ENCODE data around the gene BAZ2B.

Gene BAZ2B

DNA sequence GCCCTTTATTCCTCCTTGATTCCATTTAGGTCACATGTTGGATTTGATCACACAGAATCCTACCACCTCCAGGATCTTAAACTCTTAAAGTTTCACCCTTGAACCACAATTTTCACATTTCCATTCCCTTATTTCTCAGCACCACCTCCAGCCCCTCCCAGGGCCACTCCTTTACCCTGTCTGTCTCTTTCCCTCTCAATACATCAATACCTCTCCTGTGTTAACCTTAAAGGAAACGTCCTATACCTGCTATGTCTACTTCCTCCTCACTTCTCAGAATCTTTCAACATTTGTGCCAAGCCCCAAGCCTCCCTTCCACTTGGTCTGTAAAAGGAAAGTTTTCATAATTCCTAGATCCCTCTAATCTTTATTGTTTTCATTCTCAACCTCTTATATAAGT is 158.8 kb downstream of the BAZ2B start:
- POLR2A ChIA-PET: no interaction called here
- CTCF ChIA-PET: no interaction called here
- no peak for DNase-seq (ENCODE audit: extremely low spot score)
- TF ChIP-seq FOXK2 (IDR thresholded peaks at IDR 0.05): no peak
- TF ChIP-seq LEF1 (IDR thresholded peaks at IDR 0.05; ENCODE audit: borderline replicate concordance): no peak
- TF ChIP-seq CTBP1 (IDR thresholded peaks at IDR 0.05; ENCODE audit: borderline replicate concordance): no peak
- TF ChIP-seq TARDBP (IDR thresholded peaks at IDR 0.05): no peak
- TF ChIP-seq SUZ12 (IDR thresholded peaks at IDR 0.05): no peak
- no peak for TF ChIP-seq NFRKB (IDR thresholded peaks at IDR 0.05)
- TF ChIP-seq, protein P1, sequence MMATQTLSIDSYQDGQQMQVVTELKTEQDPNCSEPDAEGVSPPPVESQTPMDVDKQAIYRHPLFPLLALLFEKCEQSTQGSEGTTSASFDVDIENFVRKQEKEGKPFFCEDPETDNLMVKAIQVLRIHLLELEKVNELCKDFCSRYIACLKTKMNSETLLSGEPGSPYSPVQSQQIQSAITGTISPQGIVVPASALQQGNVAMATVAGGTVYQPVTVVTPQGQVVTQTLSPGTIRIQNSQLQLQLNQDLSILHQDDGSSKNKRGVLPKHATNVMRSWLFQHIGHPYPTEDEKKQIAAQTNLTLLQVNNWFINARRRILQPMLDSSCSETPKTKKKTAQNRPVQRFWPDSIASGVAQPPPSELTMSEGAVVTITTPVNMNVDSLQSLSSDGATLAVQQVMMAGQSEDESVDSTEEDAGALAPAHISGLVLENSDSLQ (IDR thresholded peaks at IDR 0.05): no peak
- TF ChIP-seq SP1 (IDR thresholded peaks at IDR 0.05): no peak
- no peak for TF ChIP-seq BHLHE40 (IDR thresholded peaks at IDR 0.05; ENCODE audit: borderline replicate concordance)
- no peak for TF ChIP-seq FOXA1 (IDR thresholded peaks at IDR 0.05)
- no peak for TF ChIP-seq ELF4 (IDR thresholded peaks at IDR 0.05)
- no peak for TF ChIP-seq ZNF384 (IDR thresholded peaks at IDR 0.05)

DNA sequence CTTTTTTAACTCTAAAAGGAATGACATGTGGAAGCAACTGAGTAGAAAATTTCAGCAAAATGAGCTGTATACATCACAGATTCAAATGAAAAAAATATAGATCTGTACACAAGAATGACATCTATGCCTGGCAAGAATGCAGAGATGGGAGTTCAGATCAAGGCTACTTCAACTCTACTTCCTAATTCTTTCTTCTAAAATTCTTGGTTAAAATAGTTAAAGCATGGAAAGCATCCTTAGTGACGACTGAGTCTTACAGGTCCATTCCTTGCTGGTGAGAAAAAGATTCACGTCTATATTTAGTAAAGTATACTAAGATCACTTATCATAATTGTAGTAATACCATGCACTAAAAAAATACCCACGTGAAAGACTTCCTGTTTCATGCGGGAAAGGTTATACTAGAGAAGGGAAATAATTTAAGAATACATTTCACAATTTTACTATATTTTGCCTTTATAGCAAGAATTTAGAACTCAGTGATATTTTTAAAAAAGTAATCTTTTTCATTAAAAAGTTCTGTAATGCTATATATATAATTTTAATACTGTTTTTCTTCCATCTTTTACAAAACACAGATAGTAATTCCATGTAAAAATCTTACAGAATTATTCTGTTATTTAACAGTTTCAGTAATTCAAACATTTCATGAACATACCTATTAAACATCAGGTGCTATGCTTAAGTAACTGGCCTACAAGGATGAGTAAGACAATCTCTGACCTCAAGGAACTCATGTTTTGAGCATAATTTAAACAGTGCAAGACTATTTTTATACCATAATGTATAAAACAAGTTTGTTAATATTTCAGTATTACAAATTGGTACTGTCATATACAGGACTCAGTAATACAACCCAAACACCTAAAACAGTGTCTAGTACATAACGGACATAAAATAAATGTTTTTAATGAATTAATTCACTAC is 159.6 kb downstream of the BAZ2B start:
- no peak for DNase-seq (ENCODE audit: extremely low spot score)
- POLR2A ChIA-PET: no interaction called here
- TF ChIP-seq ARNT (IDR thresholded peaks at IDR 0.05): no peak
- TF ChIP-seq TARDBP (IDR thresholded peaks at IDR 0.05): no peak
- no peak for TF ChIP-seq CTBP1 (IDR thresholded peaks at IDR 0.05; ENCODE audit: borderline replicate concordance)
- TF ChIP-seq LEF1 (IDR thresholded peaks at IDR 0.05; ENCODE audit: borderline replicate concordance): no peak
- no peak for TF ChIP-seq ELF4 (IDR thresholded peaks at IDR 0.05)
- no peak for TF ChIP-seq NFRKB (IDR thresholded peaks at IDR 0.05)
- TF ChIP-seq FOXA1 (IDR thresholded peaks at IDR 0.05): no peak
- CTCF ChIA-PET: no interaction called here

DNA sequence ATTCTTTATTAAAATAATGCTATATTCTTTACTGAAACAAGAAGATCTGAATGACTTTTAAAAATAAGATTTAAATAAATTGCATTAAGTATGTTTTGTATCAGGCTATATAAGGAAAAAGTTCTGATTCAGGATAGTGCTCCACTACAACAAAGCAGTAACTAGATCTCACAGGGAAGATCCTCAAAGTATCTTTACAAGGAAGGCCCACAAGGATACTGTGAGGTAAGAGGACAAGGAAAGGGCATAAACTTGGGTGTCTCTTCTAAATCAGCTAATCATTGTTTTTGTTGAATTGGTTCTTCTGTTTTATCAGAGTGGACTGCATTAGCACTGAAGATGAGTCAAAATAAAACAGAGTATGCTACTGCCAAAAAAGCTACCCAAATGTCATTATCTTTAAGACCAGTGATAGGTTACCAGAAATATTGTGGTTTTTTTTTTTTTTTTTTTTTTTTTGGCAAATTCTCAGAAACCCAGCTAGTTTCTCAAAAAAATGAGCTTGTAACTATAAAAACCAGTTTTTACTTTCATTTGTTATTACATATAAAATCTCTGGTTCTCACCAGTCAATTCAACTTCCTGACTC is 160.9 kb downstream of the BAZ2B start:
- POLR2A ChIA-PET: no interaction called here
- DNase-seq (ENCODE audit: extremely low spot score): no peak
- no peak for TF ChIP-seq ZNF384 (IDR thresholded peaks at IDR 0.05)
- CTCF ChIA-PET: no interaction called here

DNA sequence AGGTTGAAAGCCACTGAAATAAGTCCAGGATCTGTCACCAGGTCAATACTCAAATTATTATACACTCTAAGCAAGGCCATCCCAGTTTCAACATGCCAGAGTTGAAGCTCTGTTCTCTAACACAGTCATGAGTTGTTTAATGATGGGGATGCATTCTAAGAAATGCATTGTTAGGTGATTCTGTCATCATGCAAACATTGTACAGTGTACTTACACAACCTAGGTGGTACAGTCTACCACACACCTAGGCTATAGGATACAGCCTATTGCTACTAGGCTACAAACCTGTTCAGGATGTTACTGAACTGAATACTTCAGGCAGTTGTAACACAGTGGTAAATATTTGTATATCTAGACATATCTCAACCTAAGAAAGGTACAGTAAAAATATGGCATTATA is 162.2 kb downstream of the BAZ2B start:
- no peak for DNase-seq (ENCODE audit: extremely low spot score)
- no peak for TF ChIP-seq LEF1 (IDR thresholded peaks at IDR 0.05; ENCODE audit: borderline replicate concordance)
- ChIA-PET CTCF (no interaction called here), POLR2A (no interaction called here)

DNA sequence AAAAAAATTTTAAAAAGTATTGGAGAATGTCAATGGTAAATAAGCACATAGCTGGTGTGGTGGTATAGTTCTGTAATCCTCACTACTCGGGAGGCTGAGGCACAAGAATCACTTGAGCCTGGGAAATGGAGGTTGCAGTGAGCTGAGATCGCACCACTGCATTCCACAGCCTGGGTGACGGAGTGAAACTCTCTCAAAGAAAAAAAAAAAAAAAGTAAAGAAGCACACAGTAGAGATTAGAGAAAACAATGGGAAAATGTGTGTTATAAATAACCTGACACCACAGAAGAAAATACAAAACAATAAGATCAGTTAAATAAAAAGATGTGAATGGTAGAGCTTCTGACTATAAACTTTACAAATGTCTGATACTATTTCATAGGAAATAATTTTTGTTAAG is 166.2 kb downstream of the BAZ2B start:
- ChIA-PET CTCF (no interaction called here), POLR2A (no interaction called here)
- no peak for TF ChIP-seq BHLHE40 (IDR thresholded peaks at IDR 0.05; ENCODE audit: borderline replicate concordance)
- TF ChIP-seq FOXA1 (IDR thresholded peaks at IDR 0.05): no peak
- TF ChIP-seq SP1 (IDR thresholded peaks at IDR 0.05): no peak
- no peak for TF ChIP-seq LEF1 (IDR thresholded peaks at IDR 0.05; ENCODE audit: borderline replicate concordance)
- peak; percentile 84 for TF ChIP-seq ZNF384 (IDR thresholded peaks at IDR 0.05)
- DNase-seq (ENCODE audit: extremely low spot score): no peak

DNA sequence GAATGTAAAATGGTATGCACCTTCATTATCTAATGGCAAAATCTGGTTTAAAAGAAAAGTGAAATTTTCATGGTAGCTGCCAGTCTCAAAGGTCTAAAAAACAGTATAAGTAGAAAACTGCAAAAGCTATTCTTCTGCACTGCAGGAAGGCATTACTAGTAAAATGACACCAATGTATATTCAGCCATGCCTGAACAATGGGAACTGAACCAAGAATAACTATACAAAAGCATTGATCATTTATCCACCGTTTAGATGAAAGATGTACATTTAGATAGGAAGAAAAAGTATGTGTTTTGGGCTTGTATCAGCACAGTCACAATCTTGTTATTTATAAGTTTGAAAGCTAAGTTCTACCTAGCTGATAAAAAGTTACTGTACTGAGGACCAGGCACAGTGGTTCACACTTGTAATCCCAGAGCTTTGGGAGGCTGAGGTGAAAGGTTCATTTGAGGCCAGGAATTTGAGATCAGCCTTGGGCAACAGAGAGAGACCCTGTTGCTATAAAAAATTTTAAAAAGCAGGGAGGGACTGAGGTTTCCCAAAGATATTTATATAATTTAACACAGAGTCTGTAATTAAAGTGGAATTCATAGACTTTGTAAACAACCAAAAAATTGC is 166.7 kb downstream of the BAZ2B start:
- DNase-seq (ENCODE audit: extremely low spot score): no peak
- TF ChIP-seq, protein P1 (IDR thresholded peaks at IDR 0.05): no peak
- 0 out of 2 replicates have a peak, but pooled peaks have one; percentile 11 for TF ChIP-seq L3MBTL2 (conservative IDR thresholded peaks at IDR 0.05)
- POLR2A ChIA-PET: no interaction called here
- CTCF ChIA-PET: no interaction called here

DNA sequence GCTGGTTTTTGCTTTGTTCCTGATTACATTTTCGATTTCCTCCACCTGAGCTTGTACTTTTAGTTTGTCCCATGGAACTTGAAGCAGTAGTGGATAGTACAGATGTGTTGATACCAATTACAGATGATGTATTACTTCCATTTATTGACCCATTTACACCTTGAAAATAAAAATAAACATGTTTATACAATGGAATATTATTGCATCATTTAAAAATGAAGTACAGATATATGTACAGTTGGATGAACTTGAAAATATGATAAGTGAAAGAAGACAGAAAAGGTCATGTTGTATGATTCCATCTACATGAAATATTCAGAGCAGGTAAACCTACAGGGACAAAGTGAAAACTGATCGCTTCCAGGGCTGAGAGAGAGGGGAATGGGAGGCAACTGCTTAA is 169.5 kb downstream of the BAZ2B start:
- ChIA-PET CTCF (no interaction called here), POLR2A (no interaction called here)
- DNase-seq (ENCODE audit: extremely low spot score): no peak
- TF ChIP-seq FOXA1 (IDR thresholded peaks at IDR 0.05) (no peak), CTBP1 (IDR thresholded peaks at IDR 0.05; ENCODE audit: borderline replicate concordance) (no peak), NFRKB (IDR thresholded peaks at IDR 0.05) (no peak), SUZ12 (IDR thresholded peaks at IDR 0.05) (no peak), ELF4 (IDR thresholded peaks at IDR 0.05) (no peak), ARNT (IDR thresholded peaks at IDR 0.05) (no peak), LEF1 (IDR thresholded peaks at IDR 0.05; ENCODE audit: borderline replicate concordance) (no peak), SP1 (IDR thresholded peaks at IDR 0.05) (no peak), FOXM1 (IDR thresholded peaks at IDR 0.05; ENCODE audit: borderline replicate concordance) (no peak), TARDBP (IDR thresholded peaks at IDR 0.05) (no peak), FOXK2 (IDR thresholded peaks at IDR 0.05) (no peak)
- TF ChIP-seq, protein P1 (IDR thresholded peaks at IDR 0.05): no peak
